ENCODE data around the gene LPAR1.

LPAR1 gene

DNA sequence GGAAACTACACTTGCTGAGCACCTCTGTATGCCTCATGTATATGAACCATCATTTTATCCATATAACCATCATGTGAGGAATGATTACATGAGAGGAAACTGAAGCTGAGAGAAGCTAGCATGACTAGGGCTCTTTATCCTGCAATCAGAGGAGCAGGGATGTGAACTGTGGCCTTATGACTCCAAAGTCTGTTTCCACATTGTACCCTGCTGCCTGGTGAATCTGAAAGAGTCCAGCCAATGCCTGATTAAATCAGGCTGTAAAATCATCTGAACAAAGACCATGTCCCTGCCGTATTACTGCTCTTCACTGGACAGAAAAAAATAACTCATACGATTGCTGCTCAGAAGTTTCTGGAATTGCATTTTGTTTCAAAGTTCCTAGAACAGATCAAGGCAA, 67.0 kb downstream of the LPAR1 start:
- TF ChIP-seq ZFX (IDR thresholded peaks at IDR 0.05) = no peak
- TF ChIP-seq, protein P1, sequence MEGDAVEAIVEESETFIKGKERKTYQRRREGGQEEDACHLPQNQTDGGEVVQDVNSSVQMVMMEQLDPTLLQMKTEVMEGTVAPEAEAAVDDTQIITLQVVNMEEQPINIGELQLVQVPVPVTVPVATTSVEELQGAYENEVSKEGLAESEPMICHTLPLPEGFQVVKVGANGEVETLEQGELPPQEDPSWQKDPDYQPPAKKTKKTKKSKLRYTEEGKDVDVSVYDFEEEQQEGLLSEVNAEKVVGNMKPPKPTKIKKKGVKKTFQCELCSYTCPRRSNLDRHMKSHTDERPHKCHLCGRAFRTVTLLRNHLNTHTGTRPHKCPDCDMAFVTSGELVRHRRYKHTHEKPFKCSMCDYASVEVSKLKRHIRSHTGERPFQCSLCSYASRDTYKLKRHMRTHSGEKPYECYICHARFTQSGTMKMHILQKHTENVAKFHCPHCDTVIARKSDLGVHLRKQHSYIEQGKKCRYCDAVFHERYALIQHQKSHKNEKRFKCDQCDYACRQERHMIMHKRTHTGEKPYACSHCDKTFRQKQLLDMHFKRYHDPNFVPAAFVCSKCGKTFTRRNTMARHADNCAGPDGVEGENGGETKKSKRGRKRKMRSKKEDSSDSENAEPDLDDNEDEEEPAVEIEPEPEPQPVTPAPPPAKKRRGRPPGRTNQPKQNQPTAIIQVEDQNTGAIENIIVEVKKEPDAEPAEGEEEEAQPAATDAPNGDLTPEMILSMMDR (conservative IDR thresholded peaks at IDR 0.05) = no peak
- no peak overlapping the region for H3K27ac ChIP-seq

DNA sequence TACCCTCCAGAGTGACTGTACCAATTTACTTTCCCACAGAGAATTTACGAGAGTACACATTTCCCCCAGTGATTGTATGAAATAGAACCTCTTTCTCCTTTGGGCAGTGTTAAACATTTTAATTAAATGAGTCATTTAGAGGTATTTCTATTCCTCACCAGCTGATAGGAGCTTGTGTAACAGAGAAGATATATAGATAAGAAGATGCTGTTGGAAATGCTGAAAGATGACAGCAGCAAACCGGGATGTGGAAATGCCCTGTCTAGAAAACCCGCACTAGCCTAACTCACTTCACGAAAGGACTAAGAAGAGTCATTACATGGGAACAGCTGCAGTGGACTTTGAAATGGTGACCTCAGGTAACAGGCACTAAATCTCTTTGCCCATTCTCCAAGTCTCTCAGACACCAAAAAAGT, 68.3 kb downstream of the LPAR1 start:
- TF ChIP-seq, protein P1 (conservative IDR thresholded peaks at IDR 0.05) = no peak
- TF ChIP-seq ZFX (IDR thresholded peaks at IDR 0.05) = no peak
- no peak overlapping the region for H3K27ac ChIP-seq

DNA sequence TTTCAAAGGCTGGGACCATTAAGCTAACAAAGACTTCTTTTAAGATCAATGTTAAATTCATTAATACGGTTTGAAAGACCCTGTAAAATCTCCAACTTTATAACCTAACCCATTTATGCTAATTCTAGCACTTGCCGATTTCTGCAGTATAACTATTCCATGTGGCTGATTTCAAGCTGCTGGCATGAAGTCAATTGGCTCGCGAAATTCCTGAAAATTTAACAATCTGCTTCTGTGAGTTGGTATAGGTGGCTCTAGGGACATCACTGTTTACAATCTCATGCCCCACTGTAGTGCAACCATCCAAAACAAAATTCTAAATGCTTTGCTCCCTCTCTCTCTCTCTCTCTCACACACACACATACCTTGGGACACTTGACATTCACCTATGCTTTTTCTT, 70.2 kb downstream of the LPAR1 start:
- TF ChIP-seq, protein P1 (conservative IDR thresholded peaks at IDR 0.05) = no peak
- no peak for TF ChIP-seq ZFX (IDR thresholded peaks at IDR 0.05)
- H3K27ac ChIP-seq = no peak overlapping the region

DNA sequence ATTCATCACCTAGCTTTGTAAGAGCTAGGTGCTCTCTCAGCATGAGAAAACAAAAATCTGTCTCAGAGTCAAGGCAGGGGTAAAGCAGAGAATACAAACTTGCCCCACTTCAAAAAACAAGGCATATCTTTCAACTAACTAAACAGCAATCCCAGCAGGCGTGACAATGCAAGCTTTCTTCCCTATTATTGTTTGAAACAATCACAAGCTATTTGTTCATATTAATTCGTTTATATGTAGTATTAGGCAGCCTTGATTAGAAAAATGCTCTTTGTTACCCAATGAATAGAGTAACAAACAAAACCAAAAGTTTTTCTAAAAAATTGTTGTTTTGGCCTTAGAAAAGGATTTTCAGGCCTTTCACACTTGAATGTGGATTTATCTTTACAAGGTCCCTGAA, 71.1 kb downstream of the LPAR1 start:
- no peak overlapping the region for H3K27ac ChIP-seq

DNA sequence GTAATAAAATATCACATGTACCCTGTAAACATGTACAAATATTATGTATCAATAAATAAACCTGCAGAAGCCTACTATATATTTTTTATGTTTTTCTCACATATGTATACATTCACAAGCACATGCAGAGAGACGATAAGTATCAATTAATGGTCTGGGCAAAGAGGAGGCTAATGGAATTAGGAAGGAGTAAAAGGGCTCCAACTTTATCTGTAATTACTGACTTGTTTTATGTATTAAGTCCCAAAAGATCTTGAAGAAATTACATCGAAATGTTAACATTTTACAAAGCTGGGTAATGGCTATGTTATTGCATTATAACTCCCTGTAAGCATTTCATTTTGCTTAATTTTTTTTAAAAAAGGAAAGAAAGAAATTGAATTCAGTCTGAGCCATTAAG, 78.0 kb downstream of the LPAR1 start:
- TF ChIP-seq, protein P1 (conservative IDR thresholded peaks at IDR 0.05) = no peak
- no peak for TF ChIP-seq ZFX (IDR thresholded peaks at IDR 0.05)
- H3K27ac ChIP-seq = no peak overlapping the region

More for the DNA sequence above, 71.1 kb downstream of the LPAR1 start:
- TF ChIP-seq ZFX (IDR thresholded peaks at IDR 0.05) = no peak
- TF ChIP-seq, protein P1 (conservative IDR thresholded peaks at IDR 0.05) = no peak

DNA sequence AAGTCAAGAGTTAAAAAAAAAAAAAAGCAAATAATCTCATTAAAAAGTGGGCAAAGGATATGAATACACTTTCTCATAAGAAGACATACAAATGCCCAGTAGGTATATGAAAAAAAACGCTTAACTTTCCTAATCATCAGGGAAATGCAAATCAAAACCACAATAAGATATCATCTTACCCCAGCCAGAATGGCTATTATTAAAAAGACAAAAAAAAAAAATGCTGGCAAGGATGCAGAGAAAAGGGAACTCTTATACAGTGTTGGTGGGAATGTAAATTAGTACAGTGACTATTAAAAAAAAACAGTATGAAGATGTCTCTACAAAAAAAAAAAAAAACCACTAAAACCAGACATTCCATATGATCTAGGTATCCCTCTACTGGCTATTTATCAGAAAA, 79.4 kb downstream of the LPAR1 start:
- no peak for TF ChIP-seq ZFX (IDR thresholded peaks at IDR 0.05)
- TF ChIP-seq, protein P1 (conservative IDR thresholded peaks at IDR 0.05) = no peak

DNA sequence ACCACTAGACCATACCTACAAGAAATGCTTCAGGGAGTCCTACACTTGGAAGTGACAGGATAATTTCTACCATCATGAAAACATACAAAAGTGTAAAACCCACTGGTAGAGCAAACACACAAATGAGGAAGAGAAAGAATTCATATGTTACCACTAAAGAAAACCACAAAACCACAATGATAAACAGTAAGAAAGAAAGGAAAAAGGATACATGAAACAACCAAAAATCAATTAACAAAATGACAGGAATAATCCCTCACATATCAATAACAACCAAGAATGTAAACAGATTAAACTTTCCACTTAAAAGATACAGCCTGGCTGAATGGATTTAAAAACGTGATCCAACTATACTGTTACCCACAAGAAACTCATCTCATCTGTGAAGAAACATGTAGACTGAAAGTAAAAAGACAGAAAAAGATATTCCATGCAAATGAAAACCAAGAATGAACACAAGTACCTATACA, 83.4 kb downstream of the LPAR1 start:
- TF ChIP-seq, protein P1 (conservative IDR thresholded peaks at IDR 0.05) = no peak
- TF ChIP-seq ZFX (IDR thresholded peaks at IDR 0.05) = no peak

More for the DNA sequence above, 79.4 kb downstream of the LPAR1 start:
- H3K27ac ChIP-seq = no peak overlapping the region

More for the DNA sequence above, 83.4 kb downstream of the LPAR1 start:
- H3K27ac ChIP-seq = no peak overlapping the region
